Measurements from ENCODE around the gene SCARF2.

- TF ChIP-seq CTCF (conservative IDR thresholded peaks at IDR 0.05; ENCODE audit: low read depth, low read length) (no peak), EZH2 (IDR thresholded peaks at IDR 0.05; ENCODE audit: borderline replicate concordance, low read depth, low read length, poor library complexity, severe bottlenecking) (no peak)
Observed at GRCh38 chr22:20430101-20430719, 7.4 kb downstream of the SCARF2 start.
